Measurements from ENCODE around the gene MAP7.

DNA sequence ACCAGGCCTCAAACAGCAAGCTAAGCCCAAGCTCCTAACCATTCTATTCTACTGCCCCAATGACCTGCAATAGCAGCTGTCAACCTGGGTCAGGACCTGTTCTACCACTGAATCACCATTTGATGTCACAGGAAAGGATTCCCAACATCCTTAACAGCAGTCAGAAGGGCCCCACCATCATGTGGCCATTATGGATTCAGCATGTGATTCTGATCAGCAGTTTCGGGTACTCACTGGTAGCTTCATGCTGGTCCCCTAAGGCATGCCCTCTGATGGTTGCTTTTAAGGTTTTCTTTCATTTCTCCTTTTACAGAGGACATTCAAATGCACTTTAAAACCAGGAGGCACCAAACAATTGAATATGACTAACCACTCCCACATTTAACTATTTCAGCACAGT, 37.3 kb upstream of the MAP7 start:
- TF ChIP-seq GATA2 (IDR thresholded peaks at IDR 0.05; ENCODE audit: low read depth, low read length) (no peak), GATA3 (IDR thresholded peaks at IDR 0.05; ENCODE audit: low read depth, low read length) (no peak)
